HG02678 (cell line): ENCODE data around the gene MYG1.

Experiments
- ATAC-seq: cut with Tn5 transposase; IDR thresholded peaks from one replicate; pipeline ENCODE4 v1.9.1; 2021; ENCODE audit warnings: mild to moderate bottlenecking, moderate library complexity; ENCODE audit not compliant: unreplicated experiment

MYG1 gene

GRCh38 chr12:53299454-53300180 is at the start of gene MYG1:
Gene MYG1, plus strand, starts transcription at chr12:53299695. Its CDS starts 43 bp downstream, at chr12:53299738.
- ATAC-seq, result peak; percentile 77

- peak; percentile 76 for ATAC-seq
Observed at GRCh38 chr12:53251477-53252348, 47.8 kb upstream of the MYG1 start.

GRCh38 chr12:53252349-53252916 is 47.1 kb upstream of the MYG1 start:
- no peak for ATAC-seq

GRCh38 chr12:53253298-53253697 is 46.2 kb upstream of the MYG1 start:
- ATAC-seq, result no peak

GRCh38 chr12:53254816-53255545 is 44.5 kb upstream of the MYG1 start:
- no peak for ATAC-seq

GRCh38 chr12:53255996-53256395 is 43.5 kb upstream of the MYG1 start:
- no peak for ATAC-seq

- no peak for ATAC-seq
Observed at GRCh38 chr12:53258541-53259539, 40.7 kb upstream of the MYG1 start.

GRCh38 chr12:53259891-53260290 is 39.6 kb upstream of the MYG1 start:
- ATAC-seq, result no peak

- ATAC-seq, result no peak
Observed at GRCh38 chr12:53265783-53266182, 33.7 kb upstream of the MYG1 start.

- ATAC-seq, result no peak
Observed at GRCh38 chr12:53267306-53267998, 32.0 kb upstream of the MYG1 start.

GRCh38 chr12:53267999-53268629 is 31.4 kb upstream of the MYG1 start, which contains the start of gene ESPL1:
Gene ESPL1, plus strand, starts transcription at chr12:53268299. Its CDS starts 468 bp downstream, at chr12:53268767.
- peak; percentile 83 for ATAC-seq

- no peak for ATAC-seq
Observed at GRCh38 chr12:53268630-53269562, 30.6 kb upstream of the MYG1 start.

- ATAC-seq, result no peak
Observed at GRCh38 chr12:53274445-53274844, 25.1 kb upstream of the MYG1 start.

GRCh38 chr12:53276511-53276910 is 23.0 kb upstream of the MYG1 start:
- no peak for ATAC-seq

- ATAC-seq, result no peak
Observed at GRCh38 chr12:53277981-53278380, 21.5 kb upstream of the MYG1 start.

GRCh38 chr12:53279283-53279869 is 20.1 kb upstream of the MYG1 start:
- no peak for ATAC-seq

GRCh38 chr12:53279888-53280498 is 19.5 kb upstream of the MYG1 start:
- no peak for ATAC-seq
